Effector CD8-positive, alpha-beta T cell (primary cell): ENCODE data around the gene LAT.

Source experiments
- DNase-seq: peaks from one replicate; lab custom pipeline; 2025; lab: John Stamatoyannopoulos, UW

Gene LAT

DNA sequence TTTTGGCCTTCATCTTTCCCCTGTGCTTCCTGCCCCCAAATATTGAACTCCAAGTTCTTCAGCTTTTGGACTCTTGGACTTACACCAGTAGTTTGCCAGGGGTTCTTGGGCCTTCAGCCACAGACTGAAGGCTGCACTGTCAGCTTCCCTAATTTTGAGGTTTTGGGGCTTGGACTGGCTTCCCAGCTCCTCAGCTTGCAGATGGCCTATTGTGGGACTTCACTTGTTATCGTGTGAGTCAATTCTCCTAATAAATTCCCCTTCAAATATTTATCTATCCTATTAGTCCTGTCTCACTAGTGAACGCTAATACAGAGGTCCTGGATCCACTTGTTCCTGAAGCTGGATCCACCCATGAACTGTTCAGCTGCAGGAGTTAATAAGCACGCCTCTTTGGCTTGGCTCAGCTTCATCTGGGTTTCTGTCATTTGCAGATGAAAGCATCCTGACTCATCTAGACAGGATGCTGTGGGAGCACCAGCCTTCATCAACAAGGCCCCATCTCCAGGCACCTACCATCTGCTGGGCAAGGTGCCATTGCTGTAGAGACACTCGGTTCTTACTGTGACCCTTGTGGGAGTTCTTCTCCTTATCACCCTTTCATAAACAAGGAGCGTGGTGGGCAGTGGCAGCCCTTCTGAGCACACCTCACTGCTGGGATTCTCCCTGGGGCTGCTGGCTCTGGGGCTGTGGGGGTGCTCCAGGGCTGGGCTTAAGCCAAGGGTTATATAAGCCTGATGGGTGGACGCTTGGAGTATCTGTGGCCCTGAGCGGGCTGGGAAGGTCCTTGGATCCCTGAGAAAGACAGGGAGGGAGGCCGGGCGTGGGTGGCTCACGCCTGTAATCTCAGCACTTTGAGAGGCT, 23.1 kb downstream of the LAT start:
- DNase-seq: peak; percentile 20

GRCh38 chr16:29009050-29009837, 24.4 kb downstream of the LAT start:
- no peak for DNase-seq

- no peak for DNase-seq
Observed at GRCh38 chr16:29009838-29010166, 24.9 kb downstream of the LAT start.

DNA sequence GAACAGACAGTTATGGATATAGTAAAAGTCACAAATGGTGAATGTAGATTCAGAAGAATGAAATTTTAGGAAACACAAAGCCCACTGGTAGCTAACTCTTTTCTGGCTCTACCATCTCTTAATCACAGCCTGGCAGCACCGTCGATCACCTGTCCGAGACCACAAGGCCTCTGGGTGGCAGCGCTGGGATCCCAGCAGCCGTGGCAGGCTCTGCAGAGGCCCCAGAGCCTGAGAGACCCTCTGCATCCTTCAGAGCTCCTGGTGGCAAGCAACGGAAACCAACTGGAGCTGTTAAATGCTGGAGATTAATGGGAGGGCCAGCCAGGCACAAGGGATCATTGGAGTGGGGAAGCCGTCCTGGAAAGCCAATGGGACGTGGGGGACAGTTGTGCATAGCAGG, 26.3 kb downstream of the LAT start:
- DNase-seq: no peak

DNA sequence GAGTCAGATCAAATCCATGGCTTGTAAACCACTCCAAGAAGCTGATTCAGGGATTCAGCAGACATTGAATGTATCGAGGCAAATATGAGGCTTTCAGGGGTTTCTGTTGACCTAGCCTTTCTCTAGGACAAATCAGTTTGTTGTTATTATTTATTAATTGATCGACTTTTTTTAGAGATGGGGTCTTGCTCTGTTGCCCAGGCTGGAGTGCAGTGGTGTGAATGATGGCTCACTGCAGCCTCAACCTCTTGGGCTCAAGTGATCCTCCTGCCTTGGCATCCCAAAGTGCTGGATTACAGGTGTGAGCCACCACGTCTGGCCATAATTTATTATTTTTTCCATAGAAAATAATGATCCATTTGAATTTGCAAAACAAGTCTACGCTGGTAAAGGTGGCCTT, 27.0 kb downstream of the LAT start:
- no peak for DNase-seq

GRCh38 chr16:29012913-29013553, 28.2 kb downstream of the LAT start:
- DNase-seq: no peak

- DNase-seq: no peak
Observed at GRCh38 chr16:29014561-29015069, 29.8 kb downstream of the LAT start.

DNA sequence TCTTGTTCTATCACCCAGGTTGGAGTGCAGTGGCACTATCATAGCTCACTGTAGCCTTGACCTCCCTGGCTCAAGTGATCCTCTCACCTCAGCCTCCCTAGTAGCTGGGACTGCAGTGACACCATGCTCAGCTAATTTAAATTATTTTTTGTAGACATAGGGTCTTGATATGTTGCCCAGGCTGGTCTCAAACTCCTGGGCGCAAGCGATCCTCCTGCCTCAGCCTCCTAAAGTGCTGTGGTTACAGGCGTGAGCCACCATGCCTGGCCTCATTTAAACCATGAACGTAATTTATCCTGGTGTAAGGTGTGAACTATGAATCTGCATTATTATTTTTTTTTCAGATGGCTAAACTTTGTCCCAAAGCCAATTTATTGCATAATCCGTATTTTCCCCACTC, 37.3 kb downstream of the LAT start:
- DNase-seq: no peak

GRCh38 chr16:29023279-29024277, 38.7 kb downstream of the LAT start:
- DNase-seq: no peak

DNA sequence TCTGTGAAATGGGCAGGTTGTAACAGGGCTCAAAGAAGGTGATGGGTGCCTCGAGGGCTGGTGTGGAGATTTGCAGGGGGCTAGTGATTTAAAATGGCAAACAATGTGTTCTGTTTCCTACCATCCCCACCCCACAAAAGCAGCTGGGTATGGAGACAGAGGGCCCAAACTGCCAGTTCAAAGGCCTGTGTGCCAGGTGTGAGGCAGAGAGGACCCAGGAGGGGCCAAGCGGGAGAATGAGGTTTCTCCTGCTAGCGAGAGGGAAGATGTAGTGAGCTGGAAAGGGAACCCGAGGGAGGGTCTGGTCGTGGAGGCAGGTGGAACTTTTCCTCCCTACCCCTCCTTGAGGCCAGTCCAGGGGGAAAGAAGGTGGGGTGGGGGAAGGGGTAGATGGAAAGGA, 39.4 kb downstream of the LAT start:
- DNase-seq: no peak

- DNase-seq: no peak
Observed at GRCh38 chr16:29025218-29025617, 40.4 kb downstream of the LAT start.

- DNase-seq: no peak
Observed at GRCh38 chr16:29025735-29026134, 40.9 kb downstream of the LAT start.

GRCh38 chr16:29028457-29029167, 43.8 kb downstream of the LAT start:
- DNase-seq: no peak

GRCh38 chr16:29029168-29029994, 44.5 kb downstream of the LAT start:
- no peak for DNase-seq

DNA sequence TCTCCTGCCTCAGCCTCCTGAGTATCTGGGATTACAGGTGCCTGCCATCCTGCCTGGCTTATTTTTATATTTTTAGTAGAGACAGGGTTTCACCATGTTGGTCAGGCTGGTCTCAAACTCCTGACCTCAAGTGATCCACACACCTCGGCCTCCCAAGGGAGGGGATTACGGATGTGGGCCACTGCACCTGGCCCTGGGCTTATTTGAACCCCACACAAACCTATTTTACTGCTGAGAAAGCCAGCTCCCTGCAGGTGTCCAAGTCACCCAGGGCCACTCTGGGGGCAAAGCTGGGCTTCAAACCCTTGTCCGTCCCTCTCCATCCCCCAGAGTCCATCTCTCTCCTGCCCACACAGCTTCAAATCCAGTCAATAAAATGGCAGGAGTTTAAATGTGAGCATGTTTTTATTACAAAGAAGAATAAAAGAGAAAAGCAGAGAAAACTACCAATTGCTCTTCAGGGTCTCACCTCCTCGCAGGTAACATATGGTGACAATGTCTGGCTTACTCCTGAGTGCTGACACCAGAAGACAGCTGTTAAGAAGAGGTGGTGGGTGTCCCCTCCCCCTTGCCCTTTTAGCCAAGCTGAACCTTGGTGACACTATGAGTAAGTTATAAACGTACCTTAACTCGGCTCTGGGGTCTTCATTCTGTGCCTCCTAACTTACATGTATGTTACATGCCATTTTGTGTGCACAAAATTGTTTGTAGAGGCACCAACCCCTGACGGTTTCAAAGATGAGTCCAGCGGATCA, 45.4 kb downstream of the LAT start:
- no peak for DNase-seq
